ENCODE data around the gene TXNRD2. TPM values are rescaled to one million over a fixed set of nuclear protein-coding genes. Genes with fewer than 3 reads are reported as not detected.
"Not testable (repeated sequence)": the region's sequence is repeated elsewhere in the genome, so short reads cannot be mapped to it uniquely, and the experiment has no call there.

Gene TXNRD2
- total RNA-seq, 1 experiment from 2014 or later, result 33.7 TPM

DNA sequence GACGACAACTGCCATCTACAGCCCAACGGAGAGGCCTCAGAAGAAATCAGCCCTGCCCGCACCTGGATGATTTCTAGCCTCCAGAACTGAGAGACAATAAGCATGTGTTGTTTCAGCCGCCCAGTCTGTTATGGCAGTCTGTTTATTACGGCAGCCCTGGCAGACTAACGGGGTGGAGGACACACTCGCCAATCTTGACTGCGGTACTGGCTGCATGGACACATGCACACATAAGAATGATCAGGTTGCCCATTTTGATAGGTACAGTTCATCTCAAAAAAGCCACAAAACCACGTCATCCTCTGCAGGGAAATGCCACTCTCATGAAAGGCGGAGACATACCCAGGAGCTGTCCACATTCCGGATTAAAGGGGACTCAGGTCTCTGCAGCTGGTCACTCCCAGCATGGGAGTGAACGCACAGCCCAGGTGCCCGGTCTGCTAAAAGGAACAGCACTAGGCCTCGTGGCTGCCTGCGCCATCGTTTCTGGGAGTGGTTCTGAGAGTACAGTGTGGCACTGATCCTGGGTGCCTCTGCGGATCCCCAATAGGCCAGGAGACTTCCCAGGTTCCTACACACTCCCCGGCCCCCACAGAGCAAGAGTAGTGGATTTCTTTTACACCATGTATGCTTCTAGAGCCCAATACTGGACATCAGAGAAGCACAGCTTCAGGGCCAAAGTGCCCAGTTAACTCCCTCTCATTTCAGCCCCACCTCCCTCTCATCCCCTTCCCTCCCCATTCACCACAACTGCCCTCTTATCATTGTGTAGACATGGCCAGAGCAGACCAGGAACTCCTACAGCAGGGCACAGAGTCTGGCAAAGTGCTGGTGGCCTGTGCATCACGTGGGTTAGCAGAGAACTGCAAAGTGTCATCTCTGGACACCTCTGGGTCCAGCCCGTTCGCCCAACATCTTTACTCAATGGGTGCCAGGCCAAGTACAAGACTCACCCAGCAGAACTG is 11.8 kb downstream of the TXNRD2 start:
- H3K36me3 Mint-ChIP-seq (ENCODE audit: insufficient read depth, unreplicated experiment), result peaks cover 3% of the 10 kb centered on the region
- intact Hi-C loops (cut with micrococcal nuclease; ENCODE audit: unreplicated experiment), result no loop called here
- CTCF ChIA-PET, result no interaction called here
- DNase-seq, result no peak
- TF ChIP-seq CTCF (IDR thresholded peaks at IDR 0.05; ENCODE audit: unreplicated experiment), result no peak
- H3K27me3 Mint-ChIP-seq (ENCODE audit: unreplicated experiment), result no peaks in the 10 kb centered on the region
- no peaks in the 10 kb centered on the region for H3K4me1 Mint-ChIP-seq (ENCODE audit: low read depth, unreplicated experiment)
- no peaks in the 10 kb centered on the region for H3K9me3 Mint-ChIP-seq (ENCODE audit: low read depth, unreplicated experiment)
- BruUV-seq (replicated peaks), result no TSS peak
- H3K27ac Mint-ChIP-seq (ENCODE audit: unreplicated experiment), result no peak overlapping the region
- no peak overlapping the region for H3K4me3 Mint-ChIP-seq (ENCODE audit: low read depth, unreplicated experiment)

GRCh38 chr22:19928207-19928606 is 13.4 kb downstream of the TXNRD2 start:
- H3K4me1 Mint-ChIP-seq (ENCODE audit: low read depth, unreplicated experiment), result no peaks in the 10 kb centered on the region
- no peak overlapping the region for H3K4me3 Mint-ChIP-seq (ENCODE audit: low read depth, unreplicated experiment)
- intact Hi-C loops (cut with micrococcal nuclease; ENCODE audit: unreplicated experiment), result no loop called here
- DNase-seq, result no peak
- CTCF ChIA-PET, result no interaction called here
- no peaks in the 10 kb centered on the region for H3K27me3 Mint-ChIP-seq (ENCODE audit: unreplicated experiment)
- peaks cover 3% of the 10 kb centered on the region for H3K36me3 Mint-ChIP-seq (ENCODE audit: insufficient read depth, unreplicated experiment)
- BruUV-seq (replicated peaks), result no TSS peak
- no peaks in the 10 kb centered on the region for H3K9me3 Mint-ChIP-seq (ENCODE audit: low read depth, unreplicated experiment)
- no peak for TF ChIP-seq CTCF (IDR thresholded peaks at IDR 0.05; ENCODE audit: unreplicated experiment)
- no peak overlapping the region for H3K27ac Mint-ChIP-seq (ENCODE audit: unreplicated experiment)

GRCh38 chr22:19927696-19928095 is 13.9 kb downstream of the TXNRD2 start:
- H3K4me1 Mint-ChIP-seq (ENCODE audit: low read depth, unreplicated experiment), result no peaks in the 10 kb centered on the region
- no peak for DNase-seq
- BruUV-seq (replicated peaks), result no TSS peak

DNA sequence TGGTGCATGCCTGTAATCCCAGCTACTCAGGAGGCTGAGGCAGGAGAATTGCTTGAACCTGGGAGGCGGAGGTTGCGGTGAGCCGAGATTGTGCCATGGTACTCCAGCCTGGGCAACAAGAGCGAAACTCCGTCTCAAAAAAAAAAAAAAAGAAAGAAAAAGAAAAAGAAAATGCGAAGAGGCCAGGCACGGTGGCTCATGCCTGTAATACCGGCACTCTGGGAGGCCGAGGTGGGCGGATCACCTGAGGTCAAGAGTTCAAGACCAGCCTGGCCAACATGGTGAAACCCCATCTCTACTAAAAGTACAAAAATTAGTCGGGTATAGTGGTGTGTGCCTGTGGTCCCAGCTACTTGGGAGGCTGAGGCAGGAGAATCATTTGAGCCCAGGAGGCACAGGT is 15.6 kb downstream of the TXNRD2 start:
- DNase-seq; H3K27ac Mint-ChIP-seq (ENCODE audit: unreplicated experiment); H3K36me3 Mint-ChIP-seq (ENCODE audit: insufficient read depth, unreplicated experiment); CTCF ChIA-PET; BruUV-seq (replicated peaks); intact Hi-C loops (cut with micrococcal nuclease; ENCODE audit: unreplicated experiment); H3K9me3 Mint-ChIP-seq (ENCODE audit: low read depth, unreplicated experiment); H3K4me3 Mint-ChIP-seq (ENCODE audit: low read depth, unreplicated experiment); H3K27me3 Mint-ChIP-seq (ENCODE audit: unreplicated experiment); H3K4me1 Mint-ChIP-seq (ENCODE audit: low read depth, unreplicated experiment): not testable (repeated sequence)

More at GRCh38 chr22:19927696-19928095, 13.9 kb downstream of the TXNRD2 start:
- Mint-ChIP-seq H3K36me3 (ENCODE audit: insufficient read depth, unreplicated experiment) (peaks cover 3% of the 10 kb centered on the region), H3K27ac (ENCODE audit: unreplicated experiment) (no peak overlapping the region), H3K4me3 (ENCODE audit: low read depth, unreplicated experiment) (no peak overlapping the region), H3K27me3 (ENCODE audit: unreplicated experiment) (no peaks in the 10 kb centered on the region), H3K9me3 (ENCODE audit: low read depth, unreplicated experiment) (no peaks in the 10 kb centered on the region)
- TF ChIP-seq CTCF (IDR thresholded peaks at IDR 0.05; ENCODE audit: unreplicated experiment), result no peak
- intact Hi-C loops (cut with micrococcal nuclease; ENCODE audit: unreplicated experiment), result no loop called here
- CTCF ChIA-PET, result no interaction called here
